Neural progenitor cell (in vitro differentiated cells): Measurements from ENCODE around the gene MRM1.

Experiments
- CTCF ChIP-seq: fragments of 200-600 bp; sonication (generic); IDR thresholded peaks from 2 replicates; pipeline ENCODE4 v1.5.1; 2017; ENCODE audit warnings: antibody characterized with exemption, mild to moderate bottlenecking
- EZH2 ChIP-seq: fragments of 200-600 bp; sonication (generic); IDR thresholded peaks from 2 replicates; pipeline ENCODE4 v1.6.1; 2017; ENCODE audit warnings: antibody characterized with exemption, mild to moderate bottlenecking, moderate library complexity

GRCh38 chr17:36643086-36643685, 41.8 kb downstream of the MRM1 start:
- TF ChIP-seq EZH2 (no peak), CTCF (no peak)
